Uterus (tissue), 4 donors: ENCODE measurements around the gene PAAF1. TPM values are rescaled to one million over a fixed set of nuclear protein-coding genes. Genes with fewer than 3 reads are reported as not detected.

Experiments
- DNase-seq, 2 donors: peaks; one replicate each; pipeline ENCODE4 v3.0.0-alpha.2; 2019 to 2020
- H3K27ac ChIP-seq, 2 donors: fragments of 200-600 bp; sonication (generic); 1 replicate in 1 of 2; 2 replicates in 1 of 2; pipeline ENCODE4 v1.5.1; 2016 to 2018
- H3K27me3 ChIP-seq, 2 donors: fragments of 200-600 bp; sonication (generic); one replicate each; pipeline ENCODE4 v1.5.1; 2018 to 2019; ENCODE audit warnings: control low read depth in 1 of 2
- H3K36me3 ChIP-seq, 2 donors: fragments of 200-600 bp; sonication (generic); one replicate each; pipeline ENCODE4 v1.5.1; 2019; ENCODE audit warnings: control low read depth in 1 of 2
- H3K4me1 ChIP-seq, 2 donors: fragments of 200-600 bp; sonication (generic); one replicate each; pipeline ENCODE4 v1.5.1; 2018 to 2019; ENCODE audit warnings: control low read depth in 1 of 2
- H3K4me3 ChIP-seq, 2 donors: fragments of 200-600 bp; sonication (generic); 1 replicate in 1 of 2; 2 replicates in 1 of 2; pipeline ENCODE4 v1.5.1; 2018 to 2019; ENCODE audit warnings: mild to moderate bottlenecking in 1 of 2
- H3K9me3 ChIP-seq, 2 donors: fragments of 200-600 bp; sonication (generic); one replicate each; pipeline ENCODE4 v1.5.1; 2019; ENCODE audit warnings: control low read depth in 1 of 2
- CTCF ChIP-seq, 4 experiments: fragments of 200-600 bp in 2 of 4; fragments of 450-650 bp in 2 of 4; sonication (generic) in 2 of 4; IDR thresholded peaks; one replicate each; pipeline ENCODE4 v1.5.1; 2016 to 2019; ENCODE audit warnings: antibody characterized with exemption in 4 of 4, mild to moderate bottlenecking in 2 of 4, moderate library complexity in 1 of 4
- POLR2A ChIP-seq, 2 donors: fragments of 450-650 bp; IDR thresholded peaks; one replicate each; pipeline ENCODE4 v1.6.1; 2016; ENCODE audit warnings: antibody characterized with exemption in 2 of 2, mild to moderate bottlenecking in 1 of 2, moderate library complexity in 1 of 2
- intact Hi-C: fragments of 100-400 bp; cut with DNase I; formaldehyde crosslinking; loops from one replicate; pipeline ENCODE4 v1.15.1; 2023; ENCODE audit warnings: low total_unique reads
- total RNA-seq, 4 donors: library from RNA; depleted of rRNA in 3 of 4; stranded (reverse); fragments of >200 nt in 3 of 4; gene quantifications; one replicate each; pipeline versions ENCODE4 v1.1.0 to v1.2.4, GENCODE V29; 2014 to 2023
- donor health status: DM: yes; HTN: yes; CAD: no.

PAAF1 gene
- total RNA-seq, 4 donors from 2014 or later: 0.59 to 20.8 (median 9.0) TPM

GRCh38 chr11:73940801-73941570 lies 64.2 kb downstream of the PAAF1 start:
- Histone ChIP-seq H3K36me3 (no peaks in the 10 kb centered on the region), H3K27me3 (no peaks in the 10 kb centered on the region), H3K4me3 (no peak overlapping the region), H3K27ac (no peak overlapping the region), H3K9me3 (no peaks in the 10 kb centered on the region), H3K4me1 (no peaks in the 10 kb centered on the region)
- TF ChIP-seq POLR2A (IDR thresholded peaks at IDR 0.05): no peak
- TF ChIP-seq CTCF (IDR thresholded peaks at IDR 0.05): no peak
- DNase-seq: no peak
- intact Hi-C loops: no loop called here

DNA sequence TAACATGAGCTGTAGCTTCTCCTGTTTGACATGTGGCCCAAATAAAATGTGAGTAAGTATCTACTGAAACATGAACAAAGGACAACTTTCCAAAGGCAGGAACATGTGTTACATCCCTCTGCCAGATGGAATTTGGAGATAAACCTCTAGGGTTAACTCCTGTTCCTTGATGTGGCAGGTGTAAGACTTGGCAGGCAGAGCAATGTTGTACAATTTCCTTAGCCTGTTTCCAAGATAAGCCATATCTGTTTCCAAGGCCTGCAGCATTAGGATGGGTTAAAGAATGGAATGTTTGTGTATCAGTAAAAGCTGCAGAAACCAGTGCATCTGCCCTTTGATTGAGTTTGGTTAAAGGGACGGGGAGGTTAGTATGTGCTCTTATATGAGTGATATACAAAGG lies 65.2 kb downstream of the PAAF1 start:
- Histone ChIP-seq H3K4me1 (no peaks in the 10 kb centered on the region), H3K27me3 (no peaks in the 10 kb centered on the region), H3K4me3 (no peak overlapping the region), H3K9me3 (no peaks in the 10 kb centered on the region), H3K27ac (no peak overlapping the region), H3K36me3 (no peaks in the 10 kb centered on the region)
- DNase-seq: no peak
- intact Hi-C loops: no loop called here
- no peak for TF ChIP-seq CTCF (IDR thresholded peaks at IDR 0.05)
- TF ChIP-seq POLR2A (IDR thresholded peaks at IDR 0.05): no peak

DNA sequence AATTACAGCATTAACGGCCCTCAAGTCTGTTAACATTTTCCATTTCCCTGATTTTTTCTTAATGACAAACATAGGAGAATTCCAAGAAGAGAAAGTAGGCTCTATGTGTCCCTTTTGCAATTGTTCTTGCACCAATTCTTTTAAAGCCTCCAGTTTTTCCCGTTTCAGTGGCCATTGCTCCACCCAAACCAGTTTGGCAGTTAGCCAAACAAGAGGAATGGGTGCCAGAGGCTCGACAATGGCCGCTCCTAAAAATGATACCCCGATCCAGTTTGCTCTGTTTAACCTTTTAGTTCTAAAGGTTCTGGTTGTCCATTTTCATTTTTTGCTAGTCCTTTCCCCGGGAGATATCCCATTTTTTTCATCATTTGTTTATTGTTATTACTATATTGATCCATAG lies 67.3 kb downstream of the PAAF1 start:
- Histone ChIP-seq H3K36me3 (no peaks in the 10 kb centered on the region), H3K4me1 (no peaks in the 10 kb centered on the region), H3K9me3 (no peaks in the 10 kb centered on the region), H3K4me3 (no peak overlapping the region), H3K27me3 (no peaks in the 10 kb centered on the region), H3K27ac (no peak overlapping the region)
- TF ChIP-seq POLR2A (IDR thresholded peaks at IDR 0.05): no peak
- TF ChIP-seq CTCF (IDR thresholded peaks at IDR 0.05): no peak
- intact Hi-C loops: no loop called here
- DNase-seq: no peak

- intact Hi-C loops: no loop called here
- H3K27ac ChIP-seq: no peak overlapping the region
- H3K36me3 ChIP-seq: no peaks in the 10 kb centered on the region
- H3K9me3 ChIP-seq: no peaks in the 10 kb centered on the region
- no peak for DNase-seq
- no peaks in the 10 kb centered on the region for H3K4me1 ChIP-seq
- no peaks in the 10 kb centered on the region for H3K27me3 ChIP-seq
- TF ChIP-seq POLR2A (IDR thresholded peaks at IDR 0.05) (no peak), CTCF (IDR thresholded peaks at IDR 0.05) (no peak)
- no peak overlapping the region for H3K4me3 ChIP-seq
Measured at GRCh38 chr11:73944901-73945300, 68.1 kb downstream of the PAAF1 start.

DNA sequence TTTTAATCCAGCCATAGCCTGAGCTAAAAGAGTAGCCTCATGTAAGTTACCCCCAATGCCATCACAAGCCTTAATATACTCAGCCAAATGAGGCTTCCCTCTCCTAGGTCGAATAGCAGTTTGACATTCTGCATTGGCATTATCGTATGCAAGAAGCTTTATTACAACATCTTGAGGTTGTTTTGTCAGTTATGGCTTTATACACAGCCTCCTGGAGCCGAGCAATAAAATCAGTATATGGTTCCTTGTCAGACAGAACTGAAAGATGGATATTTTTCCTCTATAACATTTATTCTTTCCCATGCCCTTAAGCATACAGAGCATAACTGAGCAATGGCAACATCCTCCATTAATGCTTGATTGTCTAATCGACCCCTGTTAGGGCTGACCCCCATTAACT lies 68.6 kb downstream of the PAAF1 start:
- intact Hi-C loops: no loop called here
- no peaks in the 10 kb centered on the region for H3K9me3 ChIP-seq
- no peak for DNase-seq

More for the DNA sequence above, 68.6 kb downstream of the PAAF1 start:
- TF ChIP-seq CTCF (IDR thresholded peaks at IDR 0.05): no peak
- no peak for TF ChIP-seq POLR2A (IDR thresholded peaks at IDR 0.05)
- Histone ChIP-seq H3K4me3 (no peak overlapping the region), H3K4me1 (no peaks in the 10 kb centered on the region), H3K27me3 (no peaks in the 10 kb centered on the region), H3K36me3 (no peaks in the 10 kb centered on the region), H3K27ac (no peak overlapping the region)
